ENCODE results near the gene INS.

INS gene

DNA sequence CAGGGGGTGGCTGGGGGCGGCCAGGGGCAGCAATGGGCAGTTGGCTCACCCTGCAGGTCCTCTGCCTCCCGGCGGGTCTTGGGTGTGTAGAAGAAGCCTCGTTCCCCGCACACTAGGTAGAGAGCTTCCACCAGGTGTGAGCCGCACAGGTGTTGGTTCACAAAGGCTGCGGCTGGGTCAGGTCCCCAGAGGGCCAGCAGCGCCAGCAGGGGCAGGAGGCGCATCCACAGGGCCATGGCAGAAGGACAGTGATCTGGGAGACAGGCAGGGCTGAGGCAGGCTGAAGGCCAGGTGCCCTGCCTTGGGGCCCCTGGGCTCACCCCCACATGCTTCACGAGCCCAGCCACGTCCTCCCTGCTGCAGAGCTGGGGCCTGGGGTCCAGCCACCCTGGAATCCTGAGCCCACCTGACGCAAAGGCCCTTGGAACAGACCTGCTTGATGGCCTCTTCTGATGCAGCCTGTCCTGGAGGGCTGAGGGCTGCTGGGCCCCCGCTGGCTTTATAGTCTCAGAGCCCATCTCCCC, at the start of gene INS:
Gene INS, minus strand, starts transcription at position 474 of the 524 bp plus-strand sequence. Its CDS starts 238 bp downstream, at position 236.
- DNase-seq (ENCODE audit: low read depth in 2 of 2), result no peak

DNA sequence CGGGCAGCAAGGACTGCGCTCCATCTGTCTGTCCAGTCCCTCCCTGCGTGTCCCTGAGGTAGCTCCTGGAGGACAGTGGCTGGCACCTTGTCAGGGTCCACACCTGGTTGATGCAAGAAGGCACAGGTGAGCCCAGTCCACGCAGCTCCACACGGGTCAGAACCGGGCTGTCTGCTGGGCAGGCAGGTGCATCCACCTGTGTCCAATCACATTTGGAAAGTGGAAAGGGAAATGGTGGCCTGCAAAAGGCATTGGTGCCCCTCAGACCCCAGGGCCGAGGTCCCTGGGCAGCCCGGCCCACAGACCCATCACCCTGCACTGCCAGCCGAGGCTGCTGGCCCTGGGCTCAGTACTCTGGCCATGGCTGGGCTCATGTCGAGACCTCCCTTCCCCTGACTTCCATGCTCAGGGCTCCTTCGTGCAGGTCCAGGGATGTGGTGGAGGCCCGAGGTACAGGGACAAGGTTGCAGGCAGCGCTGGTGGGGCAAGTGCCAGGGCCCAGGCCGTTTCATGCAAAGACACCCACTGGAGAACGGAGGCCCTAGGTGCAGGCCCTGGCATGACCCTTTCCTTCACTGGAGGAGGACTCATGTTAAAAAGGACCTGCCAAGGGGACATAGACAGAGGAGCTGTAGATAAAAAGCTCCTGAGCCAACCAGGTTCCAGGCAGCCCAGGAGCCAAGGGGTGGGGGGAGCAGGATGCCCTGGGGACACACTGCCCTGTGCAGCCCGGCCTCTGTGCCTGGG, 49.5 kb upstream of the INS start:
- DNase-seq (ENCODE audit: low read depth in 2 of 2), result no peak

DNA sequence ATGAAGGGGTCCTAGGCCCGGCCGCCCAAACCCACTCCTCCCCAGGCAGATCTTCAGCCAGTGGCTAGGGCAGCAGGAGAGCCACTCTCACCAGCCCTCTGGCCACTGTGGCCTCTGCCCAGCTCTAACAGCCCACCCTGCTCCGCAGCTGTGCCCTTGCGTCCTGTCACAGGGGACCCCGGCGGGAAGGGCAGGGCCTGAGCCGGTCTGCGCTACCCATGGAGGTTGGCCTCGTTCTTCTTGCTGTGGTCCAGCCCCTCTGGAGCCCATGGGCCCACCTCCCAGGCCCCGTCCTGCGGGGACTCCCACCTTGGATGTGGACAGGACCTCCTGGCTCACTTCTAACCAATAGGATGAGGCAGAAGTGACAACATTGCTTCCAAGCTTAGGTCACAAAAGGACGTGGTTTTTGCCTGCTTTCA, 48.9 kb upstream of the INS start:
- DNase-seq (ENCODE audit: low read depth in 2 of 2), result no peak

GRCh38 chr11:2209370-2209801, 48.4 kb upstream of the INS start:
- no peak for DNase-seq (ENCODE audit: low read depth in 2 of 2)

GRCh38 chr11:2208691-2209369, 47.8 kb upstream of the INS start:
- no peak for DNase-seq (ENCODE audit: low read depth in 2 of 2)

- no peak for DNase-seq (ENCODE audit: low read depth in 2 of 2)
These were observed 47.0 kb upstream of the INS start for GRCh38 chr11:2207773-2208621.

GRCh38 chr11:2207212-2207611, 46.2 kb upstream of the INS start:
- no peak for DNase-seq (ENCODE audit: low read depth in 2 of 2)

DNA sequence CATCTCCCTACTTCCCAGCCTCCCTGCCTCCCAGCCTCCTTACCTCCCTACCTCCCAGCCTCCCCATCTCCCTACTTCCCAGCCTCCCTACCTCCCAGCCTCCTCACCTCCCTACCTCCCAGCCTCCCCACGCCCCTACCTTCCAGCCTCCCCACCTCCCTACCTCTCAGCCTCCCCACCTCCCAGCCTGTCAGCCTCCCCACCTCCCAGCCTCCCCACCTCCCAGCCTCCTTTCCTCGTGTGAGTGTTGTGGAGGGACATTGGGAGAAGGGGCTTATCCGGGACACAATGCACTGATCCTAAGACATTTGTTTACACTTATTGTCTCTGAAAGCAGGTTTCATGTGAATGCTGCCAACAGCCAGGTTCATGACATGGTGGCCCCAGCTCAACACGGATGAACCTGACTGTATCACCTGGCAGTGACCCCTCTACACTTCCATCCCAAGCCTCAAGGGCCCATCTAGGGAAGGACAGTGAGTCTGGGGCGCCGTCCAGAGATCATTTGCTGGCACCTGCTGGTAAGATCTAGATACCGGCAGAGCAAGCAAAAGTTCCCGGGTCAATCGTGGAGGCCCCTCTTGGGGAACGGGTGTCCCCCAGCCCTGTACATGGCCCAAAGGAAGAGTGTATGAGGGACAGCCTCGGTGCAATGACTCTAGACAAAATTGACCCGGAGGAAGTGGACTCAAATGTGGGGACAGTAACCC, 45.1 kb upstream of the INS start:
- no peak for DNase-seq (ENCODE audit: low read depth in 2 of 2)

DNA sequence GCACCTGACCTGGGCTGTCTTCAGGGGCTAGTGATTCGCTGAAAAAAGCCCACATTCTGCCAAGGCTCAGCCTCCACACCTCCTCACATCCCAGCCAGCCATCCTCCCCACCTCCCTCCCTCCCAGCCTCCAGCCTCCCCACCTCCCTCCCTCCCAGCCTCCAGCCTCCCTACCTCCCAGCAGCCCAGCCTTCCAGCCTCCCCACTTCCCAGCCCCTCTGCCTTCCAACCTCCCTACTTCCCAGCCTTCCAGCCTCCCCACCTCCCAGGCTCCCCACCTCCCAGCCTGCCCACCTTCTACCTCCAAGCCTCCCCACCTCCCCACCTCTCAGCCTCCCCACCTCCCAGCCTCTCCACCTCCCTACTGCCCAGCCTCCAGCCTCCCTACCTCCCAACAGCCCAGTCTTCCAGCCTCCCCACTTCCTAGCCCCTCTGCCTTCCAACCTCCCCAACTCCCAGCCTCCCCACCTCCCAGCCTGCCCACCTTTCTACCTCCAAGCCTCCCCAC, 44.3 kb upstream of the INS start:
- no peak for DNase-seq (ENCODE audit: low read depth in 2 of 2)

DNA sequence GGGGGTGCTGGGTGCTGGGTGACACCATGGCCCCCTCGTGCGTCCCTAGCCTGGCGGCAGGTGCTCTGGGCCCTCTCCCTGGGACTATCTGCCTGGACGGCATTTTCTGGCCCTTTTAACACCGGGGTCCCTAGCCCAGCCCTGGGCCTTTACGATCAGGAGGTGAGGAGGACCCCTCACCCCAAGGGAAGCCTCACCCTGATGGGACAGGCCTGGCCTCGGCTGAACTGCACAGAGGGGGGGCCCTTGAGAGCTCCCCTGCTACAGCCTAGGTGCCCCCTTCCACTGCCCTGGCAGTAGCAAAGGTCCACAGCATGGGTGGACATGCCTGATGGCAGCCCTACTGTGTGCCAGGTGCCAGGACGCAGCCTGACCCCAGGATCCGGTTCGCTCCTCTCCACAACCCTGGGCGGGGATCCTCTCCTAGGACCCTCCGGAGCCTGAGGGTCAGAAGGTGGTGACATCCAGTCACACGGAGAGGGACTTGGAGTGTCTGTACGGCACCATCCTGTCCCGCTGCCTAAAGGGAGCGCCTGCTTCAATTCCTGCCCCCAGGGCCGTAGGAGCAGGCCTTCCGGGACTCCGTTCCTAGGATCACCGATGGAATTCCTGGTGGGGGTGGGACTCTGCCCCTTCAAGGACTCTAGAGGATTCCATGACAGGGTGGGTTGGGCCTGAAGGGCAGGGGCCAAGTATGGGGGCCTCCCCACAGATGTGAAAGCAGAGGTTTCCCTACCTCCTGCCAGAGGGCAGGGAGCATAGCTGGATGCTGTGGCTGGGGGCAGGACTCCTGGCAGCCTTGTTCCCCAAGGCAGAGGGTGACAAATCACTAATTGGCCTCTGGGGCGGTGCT, 43.6 kb upstream of the INS start:
- no peak for DNase-seq (ENCODE audit: low read depth in 2 of 2)

GRCh38 chr11:2203440-2204259, 42.6 kb upstream of the INS start:
- no peak for DNase-seq (ENCODE audit: low read depth in 2 of 2)

DNA sequence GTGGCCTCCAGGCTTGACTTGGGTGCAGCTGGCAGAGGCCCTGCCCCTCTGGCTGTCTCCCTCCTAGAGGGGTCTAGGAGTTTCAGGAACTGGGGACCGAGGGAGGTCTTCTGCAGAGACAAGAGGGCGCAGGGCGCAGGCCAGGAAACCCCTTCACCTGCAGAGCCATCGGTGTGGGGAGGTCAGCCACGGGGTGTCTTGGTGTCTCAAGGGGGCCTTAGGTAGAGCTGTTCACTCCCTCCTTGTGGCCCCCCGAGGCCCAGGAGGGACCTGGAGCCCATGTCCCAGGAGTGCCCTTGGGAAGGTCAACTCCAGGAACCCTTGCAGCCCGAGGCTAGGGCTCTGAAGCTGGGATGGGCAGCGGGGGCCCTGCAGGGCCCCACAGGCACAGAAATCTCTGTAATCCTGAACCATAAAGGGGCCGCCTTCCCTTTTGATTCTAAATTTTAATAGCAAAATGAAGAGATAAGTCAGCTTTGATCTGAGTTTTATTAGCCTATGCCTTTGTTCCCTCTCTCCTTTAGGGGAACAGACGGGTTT, 42.0 kb upstream of the INS start:
- no peak for DNase-seq (ENCODE audit: low read depth in 2 of 2)

GRCh38 chr11:2202071-2202899, 41.3 kb upstream of the INS start:
- DNase-seq (ENCODE audit: low read depth in 2 of 2), result no peak

DNA sequence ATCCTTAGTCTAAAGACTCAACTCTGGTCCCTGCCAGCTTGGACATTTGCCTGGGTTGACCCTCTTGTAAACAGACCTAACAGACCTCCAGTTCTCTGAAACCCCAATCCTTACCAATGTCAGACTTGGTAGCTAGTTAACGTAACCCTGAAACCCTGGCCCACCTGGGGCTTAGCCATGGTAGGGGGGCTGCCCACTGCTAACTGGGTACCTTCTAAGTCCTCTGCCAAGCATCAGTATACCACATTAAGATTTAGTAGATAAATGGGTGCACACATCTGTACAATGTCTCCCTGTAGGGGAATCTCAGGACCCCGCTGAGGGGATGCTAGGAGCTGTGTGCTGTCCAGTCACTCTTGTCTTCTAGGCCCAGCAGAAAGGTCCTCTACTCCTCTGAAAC, 40.5 kb upstream of the INS start:
- no peak for DNase-seq (ENCODE audit: low read depth in 2 of 2)

DNA sequence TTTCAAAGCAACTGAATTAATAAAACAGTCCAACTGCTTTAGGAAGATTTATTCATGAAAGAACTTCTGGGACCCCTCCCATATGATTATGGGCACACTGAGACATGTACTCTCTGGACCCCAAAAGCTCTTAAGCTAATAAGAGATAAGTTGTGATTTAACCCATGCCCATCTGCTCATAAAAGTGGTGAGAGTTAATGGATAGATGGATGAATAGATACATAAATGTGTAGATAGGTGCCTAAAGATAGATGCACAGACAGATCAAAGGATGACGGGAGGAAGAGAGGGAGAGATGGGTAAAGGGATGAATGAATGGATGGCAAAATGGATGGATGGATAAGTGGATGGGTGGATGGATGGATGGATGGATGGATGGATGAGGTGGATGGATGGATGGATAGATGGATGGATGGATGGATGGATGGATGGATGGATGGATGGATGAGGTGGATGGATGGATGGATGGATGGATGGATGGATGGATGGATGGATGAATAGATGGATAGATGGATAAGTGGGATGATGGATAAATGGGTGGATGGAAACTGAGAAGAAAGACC, 40.0 kb upstream of the INS start:
- no peak for DNase-seq (ENCODE audit: low read depth in 2 of 2)

GRCh38 chr11:2200536-2200935, 39.5 kb upstream of the INS start:
- DNase-seq (ENCODE audit: low read depth in 2 of 2), result no peak

DNA sequence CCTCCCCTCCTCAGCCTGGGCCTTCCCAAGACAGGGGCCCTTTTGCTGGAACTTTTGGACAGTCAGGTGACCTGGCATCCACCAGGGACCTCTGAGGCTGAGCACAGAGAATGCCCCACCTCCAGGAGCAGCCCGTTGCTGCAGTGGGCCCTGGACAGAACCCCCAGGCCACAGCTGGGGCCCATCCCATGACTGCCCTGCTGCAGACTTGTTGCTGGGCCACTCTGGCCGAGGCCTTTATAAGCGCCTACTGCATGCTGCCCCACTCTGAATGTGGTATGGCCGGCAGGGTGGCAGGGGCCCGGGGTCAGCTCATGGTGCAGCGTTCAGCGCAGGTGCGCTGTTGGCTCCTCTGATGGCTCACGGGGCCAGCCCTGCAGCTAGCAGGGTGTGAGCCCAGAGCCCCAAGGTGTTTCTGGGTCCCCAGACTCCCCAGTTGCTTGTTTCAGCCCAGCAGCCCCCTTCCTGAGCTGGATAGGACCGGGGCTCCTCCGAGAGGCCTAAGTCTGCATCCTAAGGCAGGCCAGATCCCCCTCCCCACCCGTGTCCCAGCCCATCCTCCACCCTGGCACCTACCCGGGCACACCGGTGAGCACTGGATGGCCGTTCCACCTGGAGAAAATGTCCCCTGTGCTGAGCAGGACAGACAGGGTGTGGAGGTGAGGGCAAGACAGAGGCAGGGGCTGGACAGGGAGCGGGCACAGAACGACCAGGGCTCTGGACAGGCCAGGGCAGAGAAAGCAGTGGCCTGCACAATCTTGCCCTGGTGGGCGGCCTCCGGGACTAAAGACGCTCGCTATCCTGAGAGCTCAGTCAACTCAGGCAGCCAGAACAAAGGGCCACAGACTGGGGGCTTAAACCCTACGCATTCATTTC, 38.7 kb upstream of the INS start:
- DNase-seq (ENCODE audit: low read depth in 2 of 2), result no peak
